H9 (cell line): ENCODE data around the gene RBMXL2. TPM values are rescaled to one million over a fixed set of nuclear protein-coding genes. Genes with fewer than 3 reads are reported as not detected.

ENCODE experiments used
- DNase-seq: peaks from one replicate; pipeline ENCODE4 v3.0.0-alpha.2; 2017
- H2AFZ ChIP-seq: one replicate; pipeline ENCODE4 v1.6.1; 2013; ENCODE audit warnings: mild to moderate bottlenecking, low read length, control low read depth, moderate library complexity
- H2AK5ac ChIP-seq: 2 replicates; pipeline ENCODE4 v1.6.1; 2013; ENCODE audit warnings: low read length, control low read depth, mixed read lengths; ENCODE audit not compliant: insufficient read length
- H2BK120ac ChIP-seq: one replicate; pipeline ENCODE4 v1.6.1; 2013; ENCODE audit warnings: low read depth, mild to moderate bottlenecking, low read length, control low read depth, inconsistent platforms; ENCODE audit not compliant: poor library complexity, severe bottlenecking
- H2BK12ac ChIP-seq: 2 replicates; pipeline ENCODE4 v1.6.1; 2013; ENCODE audit warnings: low read length, control low read depth, mixed read lengths, low read depth; ENCODE audit not compliant: insufficient read length
- H2BK15ac ChIP-seq: 2 replicates; pipeline ENCODE4 v1.6.1; 2013; ENCODE audit warnings: low read depth, low read length, control low read depth
- H2BK20ac ChIP-seq: one replicate; pipeline ENCODE4 v1.6.1; 2013; ENCODE audit warnings: low read depth, mild to moderate bottlenecking, low read length, control low read depth, inconsistent platforms; ENCODE audit not compliant: poor library complexity, severe bottlenecking
- H2BK5ac ChIP-seq: 2 replicates; pipeline ENCODE4 v1.6.1; 2013; ENCODE audit warnings: low read length, control low read depth, mixed read lengths; ENCODE audit not compliant: insufficient read length
- H3K14ac ChIP-seq: 2 replicates; pipeline ENCODE4 v1.6.1; 2013; ENCODE audit warnings: low read length, control low read depth; ENCODE audit not compliant: insufficient read depth
- H3K18ac ChIP-seq: 2 replicates; pipeline ENCODE4 v1.6.1; 2013; ENCODE audit warnings: low read depth, mild to moderate bottlenecking, mixed read lengths, low read length, control low read depth; ENCODE audit not compliant: insufficient read length
- H3K23ac ChIP-seq: 2 replicates; pipeline ENCODE4 v1.6.1; 2013; ENCODE audit warnings: low read length, control low read depth, mixed read lengths, low read depth; ENCODE audit not compliant: insufficient read length
- H3K23me2 ChIP-seq: 2 replicates; pipeline ENCODE4 v1.6.1; 2013; ENCODE audit warnings: low read depth, mild to moderate bottlenecking, mixed read lengths, low read length, control low read depth; ENCODE audit not compliant: insufficient read length, poor library complexity, severe bottlenecking
- H3K27ac ChIP-seq: 2 replicates; pipeline ENCODE4 v1.5.1; 2013; ENCODE audit warnings: low read length, control low read depth, mixed read lengths, low read depth; ENCODE audit not compliant: insufficient read length
- H3K27me3 ChIP-seq: 2 replicates; pipeline ENCODE4 v1.6.1; 2013; ENCODE audit warnings: low read length, control low read depth, inconsistent platforms; ENCODE audit not compliant: insufficient read depth
- H3K4ac ChIP-seq: 2 replicates; pipeline ENCODE4 v1.6.1; 2013; ENCODE audit warnings: low read depth, mild to moderate bottlenecking, control low read depth, inconsistent platforms, low read length, moderate library complexity
- H3K4me1 ChIP-seq: 2 replicates; pipeline ENCODE4 v1.6.1; 2013; ENCODE audit warnings: low read length, control low read depth, inconsistent platforms; ENCODE audit not compliant: insufficient read depth
- H3K4me2 ChIP-seq: 2 replicates; pipeline ENCODE4 v1.6.1; 2013; ENCODE audit warnings: low read length, control low read depth, mixed read lengths; ENCODE audit not compliant: insufficient read length, insufficient read depth
- H3K56ac ChIP-seq: 2 replicates; pipeline ENCODE4 v1.6.1; 2013; ENCODE audit warnings: low read depth, mild to moderate bottlenecking, mixed read lengths, low read length, control low read depth; ENCODE audit not compliant: insufficient read length
- H3K79me1 ChIP-seq: 2 replicates; pipeline ENCODE4 v1.6.1; 2013; ENCODE audit warnings: low read depth, mild to moderate bottlenecking, moderate library complexity, low read length, control low read depth, inconsistent platforms; ENCODE audit not compliant: insufficient read depth, poor library complexity, severe bottlenecking
- H3K79me2 ChIP-seq: 2 replicates; pipeline ENCODE4 v1.6.1; 2013; ENCODE audit warnings: low read length, control low read depth, inconsistent platforms; ENCODE audit not compliant: insufficient read depth
- H3K9ac ChIP-seq: 2 replicates; pipeline ENCODE4 v1.6.1; 2013; ENCODE audit warnings: low read length, control low read depth, mixed read lengths; ENCODE audit not compliant: insufficient read length; ENCODE audit errors: extremely low read depth
- H3K9me3 ChIP-seq: one replicate; pipeline ENCODE4 v1.6.1; 2013; ENCODE audit warnings: low read depth, low read length, inconsistent platforms; ENCODE audit not compliant: control insufficient read depth
- H3T11ph ChIP-seq: one replicate; pipeline ENCODE4 v1.6.1; 2013; ENCODE audit warnings: mild to moderate bottlenecking, low read length, control low read depth, inconsistent platforms
- H4K20me1 ChIP-seq: one replicate; pipeline ENCODE4 v1.6.1; 2013; ENCODE audit not compliant: control insufficient read depth, insufficient read length, insufficient read depth
- H4K5ac ChIP-seq: 2 replicates; pipeline ENCODE4 v1.6.1; 2013; ENCODE audit warnings: low read depth, mild to moderate bottlenecking, mixed read lengths, low read length, control low read depth; ENCODE audit not compliant: insufficient read length
- H4K8ac ChIP-seq: replicated peaks from 2 replicates; pipeline ENCODE4 v1.6.1; 2013; ENCODE audit warnings: low read length, control low read depth, mixed read lengths, low read depth; ENCODE audit not compliant: insufficient read length
- H4K91ac ChIP-seq: 2 replicates; pipeline ENCODE4 v1.6.1; 2013; ENCODE audit warnings: low read depth, mild to moderate bottlenecking, moderate library complexity, mixed read lengths, low read length, control low read depth; ENCODE audit not compliant: insufficient read length
- H3K27ac Mint-ChIP-seq, 3 experiments: 2 replicates in 2 of 3; 3 replicates in 1 of 3; pipeline ENCODE4 v1.8.0; 2020 to 2021; ENCODE audit warnings: mixed read lengths in 3 of 3, mild to moderate bottlenecking in 1 of 3, moderate library complexity in 1 of 3
- H3K27me3 Mint-ChIP-seq: 2 replicates; pipeline ENCODE4 v1.8.0; 2021; ENCODE audit warnings: low read depth, mild to moderate bottlenecking, moderate library complexity, mixed read lengths
- H3K36me3 Mint-ChIP-seq, 3 experiments: 2 replicates in 2 of 3; 3 replicates in 1 of 3; pipeline ENCODE4 v1.8.0; 2020 to 2021; ENCODE audit warnings: low read depth in 3 of 3, mixed read lengths in 3 of 3; ENCODE audit not compliant: insufficient read depth in 1 of 3
- H3K4me1 Mint-ChIP-seq, 2 experiments: 2 replicates each; pipeline ENCODE4 v1.8.0; 2020; ENCODE audit warnings: mixed read lengths in 2 of 2
- H3K4me3 Mint-ChIP-seq, 2 experiments: 2 replicates in 1 of 2; 3 replicates in 1 of 2; pipeline ENCODE4 v1.8.0; 2020 to 2021; ENCODE audit warnings: mild to moderate bottlenecking in 2 of 2, mixed read lengths in 2 of 2, moderate library complexity in 1 of 2
- H3K9me3 Mint-ChIP-seq, 2 experiments: 2 replicates in 1 of 2; 3 replicates in 1 of 2; pipeline ENCODE4 v1.8.0; 2020; ENCODE audit warnings: mild to moderate bottlenecking in 2 of 2, mixed read lengths in 2 of 2, moderate library complexity in 1 of 2
- CTCF ChIP-seq: fragments of 200-600 bp; sonication (generic); conservative IDR thresholded peaks from 3 replicates; pipeline ENCODE4 v1.8.0; 2021; ENCODE audit warnings: antibody characterized with exemption, mild to moderate bottlenecking
- WGBS: extraction: QIAGEN DNeasy Blood & Tissue Kit; methylation state at CpG from one replicate; pipeline ENCODE4 v1.1.7; 2013; ENCODE audit warnings: missing lambda C conversion rate, low lambda C conversion rate, mixed read lengths; ENCODE audit not compliant: insufficient read length; ENCODE audit errors: extremely low coverage; 5-methylcytosine and 5-hydroxymethylcytosine counted together
- total RNA-seq: library from RNA; stranded (reverse); gene quantifications from 2 replicates; pipeline ENCODE4 v1.2.1, GENCODE V29; 2021

The RBMXL2 gene
- total RNA-seq, 1 experiment from 2014 or later, result not detected

- H4K5ac ChIP-seq, result no peak overlapping the region
- no peak for DNase-seq
- H2BK20ac ChIP-seq, result no peak overlapping the region
- no peak overlapping the region for H3T11ph ChIP-seq
- no peaks in the 10 kb centered on the region for H3K9me3 ChIP-seq
- no peak overlapping the region for H4K91ac ChIP-seq
- H2BK120ac ChIP-seq, result no peak overlapping the region
- no peak overlapping the region for H3K27ac ChIP-seq
- Mint-ChIP-seq H3K9me3 (peaks cover 15 to 22% of the 10 kb centered on the region in 2 experiments), H3K36me3 (peaks cover 5 to 17% (median 15%) of the 10 kb centered on the region in 3 experiments), H3K4me1 (peaks cover 5 to 7% of the 10 kb centered on the region in 2 experiments), H3K27ac (no peak overlapping the region), H3K4me3 (no peak overlapping the region), H3K27me3 (no peaks in the 10 kb centered on the region)
- H3K79me1 ChIP-seq, result no peaks in the 10 kb centered on the region
- H3K23ac ChIP-seq, result no peak overlapping the region
- H3K4me1 ChIP-seq, result no peaks in the 10 kb centered on the region
- no peak overlapping the region for H3K14ac ChIP-seq
- no peak overlapping the region for H2BK15ac ChIP-seq
- H4K20me1 ChIP-seq, result no peaks in the 10 kb centered on the region
- no peak overlapping the region for H3K56ac ChIP-seq
- no peak overlapping the region for H3K4me2 ChIP-seq
- no peak overlapping the region for H3K9ac ChIP-seq
- H3K79me2 ChIP-seq, result no peaks in the 10 kb centered on the region
- no peak for TF ChIP-seq CTCF
- no peak overlapping the region for H2AK5ac ChIP-seq
- H3K4ac ChIP-seq, result no peak overlapping the region
- H4K8ac ChIP-seq, result no peak overlapping the region
- H3K27me3 ChIP-seq, result no peaks in the 10 kb centered on the region
- no CpG with 5 or more reads among the region's 1 CpG for WGBS
- no peak overlapping the region for H2BK5ac ChIP-seq
- H2BK12ac ChIP-seq, result no peak overlapping the region
- no peaks in the 10 kb centered on the region for H3K23me2 ChIP-seq
- H2AFZ ChIP-seq, result no peak overlapping the region
- no peak overlapping the region for H3K18ac ChIP-seq
Observed at GRCh38 chr11:7081441-7081840, 7.4 kb upstream of the RBMXL2 start.
